Epithelial cell of proximal tubule (primary cell): Measurements from ENCODE around the gene ANKRD17. TPM values are rescaled to one million over a fixed set of nuclear protein-coding genes. Genes with fewer than 3 reads are reported as not detected.

Experiments used
- DNase-seq: peaks from one replicate; pipeline ENCODE4 v3.0.0-alpha.2; 2011; ENCODE audit warnings: low read depth
- H3K4me3 ChIP-seq: 2 replicates; pipeline ENCODE4 v1.5.1; 2011; ENCODE audit warnings: low read depth, mild to moderate bottlenecking, low read length
- total RNA-seq: library from RNA; depleted of rRNA; stranded (reverse); fragments of >200 nt; gene quantifications from 2 replicates; pipeline ENCODE4 v1.2.3, GENCODE V29; 2015
- TF ChIP-seq, protein P1 (sequence below): conservative IDR thresholded peaks from 2 replicates; pipeline ENCODE4 v1.5.1; 2012; ENCODE audit warnings: low read depth, mild to moderate bottlenecking, low read length

Gene ANKRD17
- total RNA-seq, 1 donor from 2014 or later, result 25.4 TPM

DNA sequence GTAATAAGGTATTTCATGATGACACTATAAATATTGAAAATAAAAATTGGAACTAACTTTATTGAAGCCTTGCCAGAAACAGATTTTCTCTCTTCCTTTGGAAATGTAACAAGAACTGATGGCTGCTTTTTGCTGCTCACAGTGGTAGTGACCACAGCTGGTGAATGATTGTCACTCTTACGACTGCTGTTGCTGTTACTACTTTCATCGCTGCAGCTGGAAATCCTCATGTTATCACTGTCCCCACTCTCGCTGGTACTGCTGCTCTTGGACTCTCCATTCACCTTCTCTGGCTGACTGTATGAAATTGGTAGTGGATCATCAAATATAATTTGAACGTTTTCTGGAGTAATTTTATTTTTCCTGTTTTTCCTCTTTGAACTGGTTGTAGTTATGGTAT, 160.6 kb downstream of the ANKRD17 start:
- DNase-seq, result no peak
- no peak overlapping the region for H3K4me3 ChIP-seq
- TF ChIP-seq, protein P1, sequence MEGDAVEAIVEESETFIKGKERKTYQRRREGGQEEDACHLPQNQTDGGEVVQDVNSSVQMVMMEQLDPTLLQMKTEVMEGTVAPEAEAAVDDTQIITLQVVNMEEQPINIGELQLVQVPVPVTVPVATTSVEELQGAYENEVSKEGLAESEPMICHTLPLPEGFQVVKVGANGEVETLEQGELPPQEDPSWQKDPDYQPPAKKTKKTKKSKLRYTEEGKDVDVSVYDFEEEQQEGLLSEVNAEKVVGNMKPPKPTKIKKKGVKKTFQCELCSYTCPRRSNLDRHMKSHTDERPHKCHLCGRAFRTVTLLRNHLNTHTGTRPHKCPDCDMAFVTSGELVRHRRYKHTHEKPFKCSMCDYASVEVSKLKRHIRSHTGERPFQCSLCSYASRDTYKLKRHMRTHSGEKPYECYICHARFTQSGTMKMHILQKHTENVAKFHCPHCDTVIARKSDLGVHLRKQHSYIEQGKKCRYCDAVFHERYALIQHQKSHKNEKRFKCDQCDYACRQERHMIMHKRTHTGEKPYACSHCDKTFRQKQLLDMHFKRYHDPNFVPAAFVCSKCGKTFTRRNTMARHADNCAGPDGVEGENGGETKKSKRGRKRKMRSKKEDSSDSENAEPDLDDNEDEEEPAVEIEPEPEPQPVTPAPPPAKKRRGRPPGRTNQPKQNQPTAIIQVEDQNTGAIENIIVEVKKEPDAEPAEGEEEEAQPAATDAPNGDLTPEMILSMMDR, result no peak

DNA sequence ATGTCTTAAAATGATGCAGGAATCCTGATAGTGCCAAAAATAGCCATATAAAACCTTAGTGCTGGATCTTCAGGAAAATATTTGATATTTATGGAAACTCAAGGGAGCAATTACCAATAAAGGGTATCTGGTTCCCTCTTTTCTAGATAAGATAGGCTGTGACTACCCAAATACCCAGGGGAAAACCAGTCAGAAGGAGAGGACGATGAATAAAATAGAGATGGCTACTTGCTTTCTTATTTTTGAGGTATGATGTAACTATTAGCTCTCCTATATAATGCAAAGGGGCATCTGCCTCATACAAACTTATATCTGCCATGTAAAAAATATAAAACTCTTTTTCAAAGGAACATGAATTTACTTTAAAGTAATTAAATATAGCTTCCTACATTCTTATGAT, 165.7 kb downstream of the ANKRD17 start:
- no peak overlapping the region for H3K4me3 ChIP-seq
- TF ChIP-seq, protein P1, result no peak

DNA sequence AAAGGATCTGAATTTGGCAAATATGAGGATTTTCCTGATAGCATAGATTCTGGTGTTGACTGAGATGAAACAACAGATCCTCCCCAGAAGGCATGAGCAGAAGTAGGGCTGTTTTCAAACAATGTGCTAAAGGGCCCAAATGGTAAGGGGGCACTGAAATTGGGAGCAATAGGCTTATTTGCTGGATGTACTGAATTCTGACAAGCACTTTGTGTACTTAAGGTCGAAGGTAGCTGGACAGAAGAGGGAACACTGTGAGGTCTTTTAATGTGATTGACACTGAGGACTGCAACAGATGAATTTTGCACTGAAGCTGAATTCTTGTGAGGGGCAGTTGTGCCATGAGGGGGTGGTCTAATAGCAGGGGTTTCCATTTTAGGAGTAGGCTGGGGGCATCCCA, 167.9 kb downstream of the ANKRD17 start:
- no peak overlapping the region for H3K4me3 ChIP-seq
- TF ChIP-seq, protein P1, result no peak
- no peak for DNase-seq

More for the DNA sequence above, 165.7 kb downstream of the ANKRD17 start:
- DNase-seq, result no peak

DNA sequence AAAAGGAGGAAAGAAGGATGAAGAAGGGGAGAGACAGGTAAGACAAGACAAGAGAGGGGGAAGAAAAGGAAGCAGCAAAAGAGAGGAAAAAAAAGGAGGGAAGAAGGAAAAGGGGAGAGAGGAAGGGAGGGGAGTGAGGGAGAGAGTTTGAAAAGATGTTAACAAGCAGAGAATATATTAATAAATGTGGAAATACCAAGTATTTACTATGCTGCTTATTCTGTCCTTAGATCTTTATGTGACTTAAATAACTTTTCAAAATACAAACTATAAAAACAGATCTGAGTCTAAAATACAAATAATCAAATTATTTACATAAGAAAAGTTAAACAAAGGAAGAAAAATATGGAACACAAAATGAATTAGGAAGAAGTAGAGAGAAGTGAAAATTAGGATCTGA, 170.7 kb downstream of the ANKRD17 start:
- H3K4me3 ChIP-seq, result no peak overlapping the region
- no peak for DNase-seq
- TF ChIP-seq, protein P1, result no peak

DNA sequence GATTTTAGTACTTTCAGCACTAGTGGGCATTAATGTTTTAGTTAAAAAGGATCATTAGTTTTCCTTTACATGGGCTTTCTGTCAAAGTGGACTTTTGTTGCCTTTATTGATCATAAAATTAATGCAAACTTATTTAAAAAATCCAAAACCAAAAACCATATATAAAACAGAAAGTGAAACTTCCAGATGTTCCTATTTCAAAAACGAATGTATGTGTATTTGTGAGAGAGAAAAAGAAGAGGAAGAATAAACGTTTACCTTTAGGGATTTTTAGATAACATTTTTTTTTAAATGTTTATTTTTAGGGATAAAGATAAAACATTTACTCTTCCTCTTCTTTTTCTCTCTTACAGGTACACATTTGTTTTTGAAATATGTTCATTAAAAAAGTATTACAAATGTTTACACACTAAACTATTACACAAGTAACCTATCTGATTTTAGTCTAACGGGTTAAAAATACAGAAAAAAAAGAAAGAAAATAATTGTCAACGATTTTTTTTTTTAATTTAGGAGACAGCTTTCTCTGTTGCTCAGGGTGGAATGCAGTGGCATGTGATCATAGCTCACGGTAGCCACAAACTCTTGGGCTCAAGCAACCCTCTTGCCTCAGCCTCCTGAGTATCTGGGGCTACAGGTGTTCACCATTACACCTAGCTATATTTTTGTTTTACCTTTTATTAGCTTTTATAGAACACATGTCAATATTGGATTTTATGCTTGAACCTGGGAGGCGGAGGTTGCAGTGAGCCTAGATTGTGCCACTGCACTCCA, 172.3 kb downstream of the ANKRD17 start:
- DNase-seq, result no peak
- TF ChIP-seq, protein P1, result no peak
- no peak overlapping the region for H3K4me3 ChIP-seq

DNA sequence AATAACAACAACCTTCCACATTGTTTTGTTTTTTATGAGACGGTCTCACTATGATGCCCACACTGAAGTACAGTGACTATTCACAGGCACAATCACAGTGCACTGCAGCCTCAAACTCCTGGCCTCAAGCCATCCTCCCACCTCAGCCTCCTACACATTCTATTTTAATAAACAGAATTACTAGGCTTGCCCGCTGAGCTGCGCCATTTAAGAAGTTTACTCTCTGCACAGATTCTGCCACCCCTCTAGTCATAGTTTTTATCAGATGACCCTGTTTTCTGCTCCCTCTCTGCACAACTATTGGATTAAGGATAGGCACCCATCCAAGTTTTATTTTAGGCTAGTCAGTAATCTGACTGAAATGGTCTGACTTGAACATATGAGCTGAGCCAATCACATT, 177.8 kb downstream of the ANKRD17 start:
- no peak for DNase-seq
- no peak overlapping the region for H3K4me3 ChIP-seq
- TF ChIP-seq, protein P1, result no peak

DNA sequence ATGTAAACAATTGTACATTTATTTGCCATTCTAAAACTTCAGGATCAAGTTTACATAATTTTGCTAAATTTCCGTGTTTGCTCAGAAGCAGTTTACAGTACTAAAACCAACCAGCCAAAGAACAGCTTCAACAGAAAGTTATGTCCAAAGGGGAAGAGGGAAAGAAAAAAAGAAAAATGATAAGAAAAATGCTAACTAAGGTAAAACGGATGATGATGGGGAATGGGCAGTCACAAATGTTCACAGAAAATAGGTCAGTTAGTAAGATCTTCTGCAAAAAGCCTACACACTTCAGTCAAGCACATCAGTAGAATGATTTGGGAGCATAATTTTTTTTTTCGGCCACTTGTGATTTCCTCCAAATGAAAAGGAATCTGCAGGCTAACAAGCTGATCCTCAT, 182.8 kb downstream of the ANKRD17 start:
- no peak overlapping the region for H3K4me3 ChIP-seq
- TF ChIP-seq, protein P1, result no peak
- DNase-seq, result no peak
